SKM-1 treated with dmso at 0.1 percent for 144 hours (cell line): Measurements from ENCODE around the gene SPEG.

Source experiments
- DNase-seq: peaks from one replicate; lab custom pipeline; 2025; ENCODE audit not compliant: unreplicated experiment; lab: John Stamatoyannopoulos, UW

The SPEG gene

GRCh38 chr2:219459460-219460311 lies 25.0 kb downstream of the SPEG start:
- DNase-seq, result peak; percentile 20

GRCh38 chr2:219460424-219460926 lies 25.8 kb downstream of the SPEG start:
- no peak for DNase-seq

GRCh38 chr2:219461047-219461514 lies 26.4 kb downstream of the SPEG start:
- no peak for DNase-seq

- no peak for DNase-seq
Observed at GRCh38 chr2:219461669-219462068, 27.0 kb downstream of the SPEG start.

GRCh38 chr2:219462349-219462748 lies 27.7 kb downstream of the SPEG start:
- DNase-seq, result no peak

GRCh38 chr2:219464286-219465032 lies 29.8 kb downstream of the SPEG start:
- no peak for DNase-seq

GRCh38 chr2:219465659-219466561 lies 31.3 kb downstream of the SPEG start:
- DNase-seq, result no peak

- no peak for DNase-seq
Observed at GRCh38 chr2:219466816-219467735, 32.4 kb downstream of the SPEG start.

GRCh38 chr2:219467736-219468075 lies 33.1 kb downstream of the SPEG start:
- no peak for DNase-seq

- DNase-seq, result no peak
Observed at GRCh38 chr2:219468410-219469185, 34.0 kb downstream of the SPEG start.

GRCh38 chr2:219469186-219469724 lies 34.6 kb downstream of the SPEG start:
- DNase-seq, result no peak

- DNase-seq, result no peak
Observed at GRCh38 chr2:219470429-219470828, 35.8 kb downstream of the SPEG start.

GRCh38 chr2:219471476-219472371 lies 37.1 kb downstream of the SPEG start:
- no peak for DNase-seq

GRCh38 chr2:219472629-219473187 lies 38.1 kb downstream of the SPEG start:
- DNase-seq, result no peak

- no peak for DNase-seq
Observed at GRCh38 chr2:219473511-219473910, 38.9 kb downstream of the SPEG start.

- no peak for DNase-seq
Observed at GRCh38 chr2:219474285-219475060, 39.8 kb downstream of the SPEG start.

- DNase-seq, result no peak
Observed at GRCh38 chr2:219475278-219475677, 40.6 kb downstream of the SPEG start.
